Motor neuron (in vitro differentiated cells): Measurements from ENCODE around the gene MAGEA11. TPM values are rescaled to one million over a fixed set of nuclear protein-coding genes. Genes with fewer than 3 reads are reported as not detected.
A peak's percentile ranks its signal among the peaks of the same experiment; 100 is the strongest.
"Not testable (repeated sequence)": the region's sequence is repeated elsewhere in the genome, so short reads cannot be mapped to it uniquely, and the experiment has no call there.

Experiments used
- ATAC-seq, 8 experiments: fragments of 200-7000 bp; cut with Tn5 transposase; replicated peaks in 6 of 8; 2 replicates each; pipeline ENCODE4 v1.8.0; 2021; ENCODE audit warnings: mild to moderate bottlenecking in 8 of 8, moderate library complexity in 8 of 8
- H3K27ac ChIP-seq, 2 donors: fragments of 250-450 bp; sonication (Bioruptor Pico); 2 replicates each; pipeline ENCODE4 v1.9.0; 2021; ENCODE audit warnings: antibody characterized with exemption in 2 of 2, mild to moderate bottlenecking in 2 of 2, moderate library complexity in 1 of 2
- H3K4me1 ChIP-seq, 2 donors: fragments of 250-450 bp; sonication (Bioruptor Pico); replicated peaks in 1 of 2; 2 replicates each; pipeline ENCODE4 v1.6.1; 2021; ENCODE audit warnings: antibody characterized with exemption in 2 of 2, mild to moderate bottlenecking in 2 of 2, moderate library complexity in 1 of 2
- H3K4me3 ChIP-seq, 5 donors: fragments of 250-450 bp; sonication (Bioruptor Pico); 2 replicates each; pipeline ENCODE4 v1.9.0; 2021; ENCODE audit warnings: antibody characterized with exemption in 5 of 5, mild to moderate bottlenecking in 5 of 5, moderate library complexity in 4 of 5
- WGBS, 10 experiments: fragments of 450-650 bp; shearing (Covaris generic); methylation state at CpG; one replicate each; pipeline ENCODE4 v1.0.0; 2022; 5-methylcytosine and 5-hydroxymethylcytosine counted together
- in situ Hi-C, 9 experiments: fragments of 400-800 bp; cut with MboI; loops; one replicate each; pipeline ENCODE4 v1.15.0; 2021; ENCODE audit warnings: low sequenced_read_pairs in 9 of 9, low pct_unique_long_range_greater_than_20kb in 2 of 9; ENCODE audit not compliant: unreplicated experiment in 9 of 9
- total RNA-seq, 8 experiments: library from RNA; unstranded; fragments of 300-600 nt; gene quantifications; 2 replicates each; pipeline versions ENCODE4 v1.2.3 to v1.2.4, GENCODE V29; 2022

Gene MAGEA11
- total RNA-seq, 8 experiments from 2014 or later, result 0.13 to 3.0 (median 0.23) TPM; not detected in 1

GRCh38 chrX:149727308-149727707 is 15.4 kb downstream of the MAGEA11 start:
- in situ Hi-C loops, H3K4me1 ChIP-seq, ATAC-seq, H3K27ac ChIP-seq, H3K4me3 ChIP-seq: not testable (repeated sequence)
- no CpG with 5 or more reads among the region's 7 CpGs for WGBS, 10 experiments

DNA sequence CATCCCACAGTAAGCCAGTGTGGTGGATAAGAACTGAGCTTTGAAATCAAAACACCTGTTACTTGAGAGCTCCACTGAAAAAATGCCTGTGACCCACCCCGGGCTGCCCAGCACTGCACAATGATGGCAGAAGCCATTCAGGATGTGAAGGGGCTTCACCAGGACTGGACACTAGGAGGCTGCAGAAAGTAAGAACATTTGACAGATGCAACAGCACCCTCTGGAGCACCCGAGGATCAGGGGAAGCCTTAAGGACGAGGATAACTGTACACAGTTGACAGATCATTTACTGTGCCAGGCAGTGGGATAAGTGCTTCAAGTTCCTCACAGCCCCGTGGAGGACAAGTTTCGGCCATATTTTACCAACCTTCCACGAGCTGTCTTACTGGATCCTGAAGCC is 30.4 kb downstream of the MAGEA11 start:
- H3K27ac ChIP-seq, H3K4me3 ChIP-seq, in situ Hi-C loops, H3K4me1 ChIP-seq: not testable (repeated sequence)
- no CpG with 5 or more reads among the region's 6 CpGs for WGBS, 10 experiments
- peak in 5 of 8 experiments; percentile 58 to 95 (median 72) for ATAC-seq

DNA sequence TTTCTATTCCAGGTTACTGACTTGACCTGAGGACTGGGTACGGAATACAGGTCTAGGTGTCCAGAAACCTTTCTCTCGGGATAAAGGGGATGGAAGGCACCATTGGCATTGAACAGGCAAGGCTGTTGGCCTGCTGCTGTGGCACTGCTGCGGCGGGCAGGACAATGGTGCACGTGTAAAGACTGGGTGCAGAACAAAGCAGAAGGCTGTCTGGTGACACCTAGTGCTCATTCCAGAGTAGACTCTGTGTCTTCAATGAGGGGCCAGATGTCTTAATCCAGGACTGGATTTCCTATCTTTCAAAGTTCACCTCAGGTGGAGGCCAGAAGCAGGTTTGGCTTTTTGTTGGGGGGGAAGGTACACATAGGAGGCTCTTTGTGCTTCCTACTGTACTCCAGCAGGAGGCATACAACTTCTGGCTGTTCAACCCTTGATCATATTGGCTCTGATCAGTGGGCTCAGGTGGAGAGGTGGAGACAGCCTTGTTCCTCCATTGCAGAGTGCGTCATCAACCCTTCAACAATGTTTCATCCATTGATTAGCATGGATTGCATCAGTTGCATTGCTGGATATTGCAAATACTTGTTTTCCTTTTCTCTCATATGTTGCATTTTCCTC is 34.6 kb downstream of the MAGEA11 start:
- WGBS, 10 experiments, result no CpG with 5 or more reads among the region's 6 CpGs

GRCh38 chrX:149757206-149758067 is 45.6 kb downstream of the MAGEA11 start:
- WGBS, 10 experiments, result 0 to 80% (median 64%) methylated on average over 1 to 2 of the region's 8 CpGs; no CpG with 5 or more reads in 7 of the 10 experiments
- no peaks in the 10 kb centered on the region for H3K4me1 ChIP-seq

More for the DNA sequence above, 34.6 kb downstream of the MAGEA11 start:
- in situ Hi-C loops, H3K27ac ChIP-seq, H3K4me3 ChIP-seq, H3K4me1 ChIP-seq: not testable (repeated sequence)
- peak; percentile 41 to 89 (median 69) for ATAC-seq

GRCh38 chrX:149758068-149758714 is 46.3 kb downstream of the MAGEA11 start:
- no peak for ATAC-seq
- whole genome bisulfite sequencing, 10 experiments, result 60% methylated on average over 1 of the region's 18 CpGs; no CpG with 5 or more reads in 9 of the 10 experiments
- Histone ChIP-seq H3K27ac (no peak overlapping the region), H3K4me3 (no peak overlapping the region), H3K4me1 (no peaks in the 10 kb centered on the region)
- in situ Hi-C loops, result no loop called here

More at GRCh38 chrX:149757206-149758067, 45.6 kb downstream of the MAGEA11 start:
- no peak for ATAC-seq
- in situ Hi-C loops, result no loop called here
- no peak overlapping the region for H3K27ac ChIP-seq
- no peak overlapping the region for H3K4me3 ChIP-seq

GRCh38 chrX:149758715-149759078 is 46.8 kb downstream of the MAGEA11 start:
- H3K4me3 ChIP-seq, in situ Hi-C loops, H3K27ac ChIP-seq, ATAC-seq, H3K4me1 ChIP-seq: not testable (repeated sequence)
- WGBS, 10 experiments, result no CpG with 5 or more reads among the region's 17 CpGs

GRCh38 chrX:149759824-149760223 is 48.0 kb downstream of the MAGEA11 start:
- no peak for ATAC-seq
- H3K27ac ChIP-seq, result no peak overlapping the region
- in situ Hi-C loops, result no loop called here
- no peak overlapping the region for H3K4me3 ChIP-seq
- no peaks in the 10 kb centered on the region for H3K4me1 ChIP-seq
- WGBS, 10 experiments, result 0% methylated on average over 1 of the region's 7 CpGs; no CpG with 5 or more reads in 9 of the 10 experiments

DNA sequence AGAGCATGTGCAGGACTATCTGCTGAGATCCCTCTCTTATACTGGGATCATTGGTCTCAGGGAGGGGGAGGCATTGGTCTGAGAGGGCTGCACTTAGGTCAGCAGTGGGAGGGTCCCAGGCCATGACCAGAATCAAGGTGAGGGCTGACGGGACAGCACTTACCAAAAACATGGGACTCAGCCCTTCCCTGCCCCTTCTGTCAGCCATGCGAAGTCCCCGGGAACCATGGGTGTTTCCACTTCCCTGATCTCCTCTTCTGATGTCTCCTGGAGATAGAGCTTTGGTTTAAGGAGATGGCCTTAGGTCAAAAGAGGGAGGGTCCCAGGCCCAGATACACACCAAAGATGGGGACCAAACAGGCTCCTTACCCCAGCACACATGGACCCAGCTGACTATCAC is 49.1 kb downstream of the MAGEA11 start:
- ATAC-seq, result no peak
- WGBS, 10 experiments, result 59% methylated on average over 3 of the region's 3 CpGs; no CpG with 5 or more reads in 9 of the 10 experiments
- H3K4me1 ChIP-seq, result no peaks in the 10 kb centered on the region
- no peak overlapping the region for H3K27ac ChIP-seq
- in situ Hi-C loops, result no loop called here
- H3K4me3 ChIP-seq, result no peak overlapping the region

- in situ Hi-C loops, ATAC-seq, H3K27ac ChIP-seq, H3K4me1 ChIP-seq, H3K4me3 ChIP-seq: not testable (repeated sequence)
- 60% methylated on average over 2 of the region's 22 CpGs; no CpG with 5 or more reads in 9 of the 10 experiments for WGBS, 10 experiments
Measured at GRCh38 chrX:149761858-149762674, 50.2 kb downstream of the MAGEA11 start.

DNA sequence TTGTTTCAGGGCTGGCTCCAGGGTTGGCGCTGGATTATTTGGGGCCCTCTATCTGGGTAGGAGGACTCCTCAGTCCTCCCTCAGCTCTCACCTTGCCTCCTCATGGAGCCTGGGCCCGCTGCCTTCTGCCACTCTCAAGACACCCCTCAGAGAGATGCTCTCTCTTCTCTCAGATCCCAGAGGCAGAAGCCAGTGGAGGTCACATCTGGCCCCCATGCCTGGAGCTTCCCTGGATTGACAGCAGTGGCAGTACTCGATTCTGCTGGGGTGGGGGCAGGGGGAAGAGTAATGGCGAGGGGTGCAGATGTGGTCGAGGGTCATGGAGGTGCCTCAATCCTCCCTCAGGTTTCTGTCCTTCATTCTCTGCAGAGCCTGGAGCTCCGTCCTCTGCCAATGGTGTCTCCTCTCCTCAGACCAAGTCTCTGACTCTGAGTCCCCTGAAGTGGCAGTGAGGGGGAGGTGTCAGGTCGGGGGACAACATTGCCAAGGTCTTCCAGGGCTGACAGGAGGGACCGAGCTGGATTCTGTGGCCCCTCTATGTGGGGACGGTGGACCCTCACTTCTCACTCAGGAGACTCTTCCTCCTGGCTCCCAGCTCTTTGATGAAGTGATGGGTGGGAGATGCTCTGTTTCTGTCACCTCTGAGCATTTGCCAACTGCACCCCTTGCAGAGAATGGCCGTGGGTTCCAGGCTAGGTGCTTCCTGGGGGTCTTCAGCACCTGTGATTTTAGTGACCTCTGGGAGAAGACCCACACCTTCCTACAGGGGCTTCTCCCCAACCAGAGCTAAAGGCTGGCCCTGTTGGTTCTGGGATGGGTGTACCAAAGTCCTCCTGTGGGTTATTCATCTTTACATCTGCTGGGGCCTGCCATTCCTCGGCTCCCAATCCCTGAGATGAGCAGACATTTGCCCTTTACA is 51.1 kb downstream of the MAGEA11 start:
- in situ Hi-C loops, result no loop called here
- Histone ChIP-seq H3K4me1 (no peaks in the 10 kb centered on the region), H3K4me3 (no peak overlapping the region), H3K27ac (no peak overlapping the region)
- no peak for ATAC-seq
- WGBS, 10 experiments, result 17% methylated on average over 2 of the region's 11 CpGs; no CpG with 5 or more reads in 9 of the 10 experiments
